PC-9 (cell line): Measurements from ENCODE around the gene POLDIP2.

Experiments
- CTCF ChIP-seq: fragments of 200-600 bp; sonication (generic); conservative IDR thresholded peaks from 2 replicates; pipeline ENCODE4 v1.6.1; 2017; ENCODE audit warnings: mixed run types, antibody characterized with exemption, mild to moderate bottlenecking, moderate library complexity
- EZH2 ChIP-seq: fragments of 200-600 bp; sonication (generic); IDR thresholded peaks from 2 replicates; pipeline ENCODE4 v1.8.0; 2017; ENCODE audit warnings: antibody characterized with exemption, low read depth

GRCh38 chr17:28386391-28386790, 29.1 kb upstream of the POLDIP2 start:
- TF ChIP-seq CTCF (no peak), EZH2 (no peak)
